Measurements from ENCODE around the gene SNX2. TPM values are rescaled to one million over a fixed set of nuclear protein-coding genes. Genes with fewer than 3 reads are reported as not detected.
"Not testable (repeated sequence)": the region's sequence is repeated elsewhere in the genome, so short reads cannot be mapped to it uniquely, and the experiment has no call there.

Gene SNX2
- total RNA-seq, 4 donors from 2014 or later = 82.3 to 102 (median 93.1) TPM

DNA sequence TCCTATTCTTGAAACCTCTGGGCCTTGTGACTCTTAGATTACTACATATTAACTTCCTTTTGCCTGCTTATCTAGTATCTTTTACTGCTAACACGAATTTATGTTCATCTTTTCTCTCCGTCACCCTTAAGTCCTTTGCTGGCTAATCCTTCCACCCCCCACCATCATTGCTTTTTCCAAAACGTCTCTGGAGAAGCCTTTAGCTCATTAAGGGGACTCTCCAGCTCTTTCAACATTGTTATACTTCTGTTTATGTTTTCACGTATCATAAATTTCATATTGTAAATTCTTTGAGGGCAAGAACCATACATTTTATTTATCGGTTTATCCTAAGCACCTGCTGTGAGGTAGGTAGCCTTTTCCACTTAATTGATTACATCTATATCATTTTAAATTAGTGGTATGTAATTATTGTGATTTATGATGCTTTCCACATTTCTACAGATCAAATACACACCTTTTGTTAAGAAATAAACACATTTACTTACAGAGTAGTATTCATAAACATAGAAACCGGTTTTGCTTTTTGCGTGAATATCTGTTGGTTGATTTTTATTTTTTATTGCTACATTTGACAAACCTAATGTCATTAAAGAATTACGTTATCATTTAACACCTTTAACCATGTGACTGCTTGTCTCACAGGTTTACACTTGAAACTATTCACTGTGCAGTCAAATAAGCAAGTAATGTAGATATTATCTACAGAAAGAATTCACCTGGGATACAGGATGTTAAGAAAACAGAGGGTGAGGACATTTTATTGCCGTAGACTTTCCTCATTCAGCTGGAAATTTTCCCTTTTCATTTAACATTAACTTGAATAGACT, 15.4 kb upstream of the SNX2 start:
- H3K9me3 ChIP-seq = no peaks in the 10 kb centered on the region
- TF ChIP-seq POLR2AphosphoS5 (IDR thresholded peaks at IDR 0.05) (no peak), POLR2A (IDR thresholded peaks at IDR 0.05) (no peak), EP300 (IDR thresholded peaks at IDR 0.05) (no peak)
- TF ChIP-seq, protein P1, sequence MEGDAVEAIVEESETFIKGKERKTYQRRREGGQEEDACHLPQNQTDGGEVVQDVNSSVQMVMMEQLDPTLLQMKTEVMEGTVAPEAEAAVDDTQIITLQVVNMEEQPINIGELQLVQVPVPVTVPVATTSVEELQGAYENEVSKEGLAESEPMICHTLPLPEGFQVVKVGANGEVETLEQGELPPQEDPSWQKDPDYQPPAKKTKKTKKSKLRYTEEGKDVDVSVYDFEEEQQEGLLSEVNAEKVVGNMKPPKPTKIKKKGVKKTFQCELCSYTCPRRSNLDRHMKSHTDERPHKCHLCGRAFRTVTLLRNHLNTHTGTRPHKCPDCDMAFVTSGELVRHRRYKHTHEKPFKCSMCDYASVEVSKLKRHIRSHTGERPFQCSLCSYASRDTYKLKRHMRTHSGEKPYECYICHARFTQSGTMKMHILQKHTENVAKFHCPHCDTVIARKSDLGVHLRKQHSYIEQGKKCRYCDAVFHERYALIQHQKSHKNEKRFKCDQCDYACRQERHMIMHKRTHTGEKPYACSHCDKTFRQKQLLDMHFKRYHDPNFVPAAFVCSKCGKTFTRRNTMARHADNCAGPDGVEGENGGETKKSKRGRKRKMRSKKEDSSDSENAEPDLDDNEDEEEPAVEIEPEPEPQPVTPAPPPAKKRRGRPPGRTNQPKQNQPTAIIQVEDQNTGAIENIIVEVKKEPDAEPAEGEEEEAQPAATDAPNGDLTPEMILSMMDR (IDR thresholded peaks at IDR 0.05) = no peak
- H3K4me1 ChIP-seq = no peaks in the 10 kb centered on the region
- H3K27me3 ChIP-seq = no peaks in the 10 kb centered on the region
- H3K27ac ChIP-seq = no peak overlapping the region
- 79 to 86% methylated on average over 9 of the region's 9 CpGs for WGBS, 2 donors (ENCODE audit: low coverage in 1 of 2)
- no peak for ATAC-seq
- no peak overlapping the region for H3K4me3 ChIP-seq
- no peaks in the 10 kb centered on the region for H3K36me3 ChIP-seq

DNA sequence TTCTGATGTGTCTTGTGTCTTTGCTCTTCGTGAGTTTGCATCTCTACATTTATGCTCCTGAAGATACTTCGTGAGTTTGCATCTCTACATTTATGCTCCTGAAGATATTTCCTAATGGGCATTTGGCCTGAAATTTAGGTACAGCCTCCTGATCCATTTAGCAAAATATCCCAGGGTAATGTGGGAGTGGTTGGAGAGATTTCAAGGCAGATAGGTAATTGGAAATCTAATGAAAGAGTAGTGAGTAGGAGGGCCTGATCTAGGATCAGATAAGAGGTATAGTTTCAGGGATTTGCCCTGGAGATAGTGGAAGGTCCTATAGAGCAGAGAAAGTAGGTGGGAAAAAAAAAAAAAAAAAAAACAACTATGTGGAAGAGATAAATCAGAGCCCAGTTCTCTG, 14.6 kb upstream of the SNX2 start:
- Histone ChIP-seq H3K4me1 (no peaks in the 10 kb centered on the region), H3K9me3 (no peaks in the 10 kb centered on the region), H3K27ac (no peak overlapping the region), H3K27me3 (no peaks in the 10 kb centered on the region), H3K4me3 (no peak overlapping the region), H3K36me3 (no peaks in the 10 kb centered on the region)
- no peak for ATAC-seq
- TF ChIP-seq, protein P1 (IDR thresholded peaks at IDR 0.05) = no peak
- TF ChIP-seq POLR2A (IDR thresholded peaks at IDR 0.05) = no peak
- no peak for TF ChIP-seq EP300 (IDR thresholded peaks at IDR 0.05)
- no peak for TF ChIP-seq POLR2AphosphoS5 (IDR thresholded peaks at IDR 0.05)
- 90 to 95% methylated on average over 2 of the region's 2 CpGs for WGBS, 2 donors (ENCODE audit: low coverage in 1 of 2)

DNA sequence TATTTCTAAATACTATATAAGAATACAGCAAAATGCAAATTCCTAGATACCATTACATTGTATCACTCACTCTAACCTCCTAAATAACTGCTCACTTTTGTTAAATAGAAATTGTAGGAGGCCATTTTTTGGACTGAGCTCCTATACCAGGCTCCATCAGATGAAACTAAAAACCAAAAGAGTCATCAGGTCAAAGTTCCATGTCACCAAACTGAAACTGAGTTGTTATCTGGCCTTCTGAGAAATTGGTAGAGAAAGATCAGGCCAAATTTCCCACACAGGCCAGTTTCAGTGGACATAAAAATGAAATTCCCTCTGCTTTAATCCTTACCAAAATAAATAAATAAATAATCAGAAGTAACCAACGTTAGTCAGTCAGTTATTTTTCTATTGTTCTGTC, 13.8 kb upstream of the SNX2 start:
- Histone ChIP-seq H3K36me3 (no peaks in the 10 kb centered on the region), H3K9me3 (no peaks in the 10 kb centered on the region), H3K27me3 (no peaks in the 10 kb centered on the region), H3K27ac (no peak overlapping the region), H3K4me3 (no peak overlapping the region), H3K4me1 (no peaks in the 10 kb centered on the region)
- TF ChIP-seq POLR2A (IDR thresholded peaks at IDR 0.05) = no peak
- ATAC-seq = no peak
- WGBS, 2 donors (ENCODE audit: low coverage in 1 of 2) = 26% methylated on average over 1 of the region's 1 CpG; no CpG with 5 or more reads in 1 of the 2 donors

DNA sequence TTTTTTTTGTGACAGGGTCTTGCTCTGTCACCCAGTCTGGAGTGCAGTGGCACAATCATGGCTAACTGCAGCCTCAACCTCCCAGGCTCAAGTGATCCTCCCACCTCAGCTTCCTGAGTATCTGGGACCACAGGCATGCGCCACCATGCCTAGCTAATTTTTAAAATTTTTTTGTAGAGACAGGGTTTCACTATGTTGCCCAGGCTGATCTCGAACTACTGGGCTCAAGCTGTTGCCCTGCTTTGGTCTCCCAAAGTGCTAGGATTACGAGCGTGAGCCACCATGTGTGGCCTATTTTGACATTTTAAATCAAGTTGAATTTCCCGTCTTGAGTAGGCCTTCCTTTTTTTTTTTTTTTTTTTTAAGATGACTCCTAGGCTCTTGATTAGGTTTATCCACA, 13.0 kb upstream of the SNX2 start:
- WGBS, 2 donors (ENCODE audit: low coverage in 1 of 2) = 92% methylated on average over 4 to 5 of the region's 5 CpGs
- H3K4me3 ChIP-seq, H3K36me3 ChIP-seq, H3K9me3 ChIP-seq, H3K27me3 ChIP-seq, ATAC-seq, H3K27ac ChIP-seq, H3K4me1 ChIP-seq: not testable (repeated sequence)

DNA sequence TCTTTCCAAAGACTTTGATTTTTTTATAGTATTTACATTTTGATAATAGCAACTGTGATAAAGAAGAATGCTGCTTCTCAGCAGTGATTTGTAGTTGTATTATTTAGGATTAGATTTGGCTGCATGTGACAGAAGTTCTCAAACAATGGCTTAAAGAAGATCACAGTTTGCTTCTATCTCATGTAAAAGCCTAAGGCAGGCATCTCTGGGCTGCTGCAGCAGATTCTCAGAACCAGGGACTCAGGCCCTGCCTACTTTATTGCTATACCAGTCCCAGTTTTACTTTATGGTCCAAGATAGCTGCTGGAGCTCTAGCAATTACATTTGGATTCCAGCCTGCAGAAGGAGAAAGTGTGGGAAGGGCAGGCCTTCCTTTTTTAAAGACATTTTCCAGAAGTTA, 8.8 kb upstream of the SNX2 start:
- Histone ChIP-seq H3K27ac (no peak overlapping the region), H3K4me1 (no peaks in the 10 kb centered on the region), H3K27me3 (no peaks in the 10 kb centered on the region), H3K9me3 (no peaks in the 10 kb centered on the region), H3K4me3 (no peak overlapping the region), H3K36me3 (no peaks in the 10 kb centered on the region)
- TF ChIP-seq, protein P1 (IDR thresholded peaks at IDR 0.05) = no peak
- TF ChIP-seq EP300 (IDR thresholded peaks at IDR 0.05) = no peak
- TF ChIP-seq POLR2AphosphoS5 (IDR thresholded peaks at IDR 0.05) = no peak
- TF ChIP-seq POLR2A (IDR thresholded peaks at IDR 0.05) = no peak
- no peak for ATAC-seq

DNA sequence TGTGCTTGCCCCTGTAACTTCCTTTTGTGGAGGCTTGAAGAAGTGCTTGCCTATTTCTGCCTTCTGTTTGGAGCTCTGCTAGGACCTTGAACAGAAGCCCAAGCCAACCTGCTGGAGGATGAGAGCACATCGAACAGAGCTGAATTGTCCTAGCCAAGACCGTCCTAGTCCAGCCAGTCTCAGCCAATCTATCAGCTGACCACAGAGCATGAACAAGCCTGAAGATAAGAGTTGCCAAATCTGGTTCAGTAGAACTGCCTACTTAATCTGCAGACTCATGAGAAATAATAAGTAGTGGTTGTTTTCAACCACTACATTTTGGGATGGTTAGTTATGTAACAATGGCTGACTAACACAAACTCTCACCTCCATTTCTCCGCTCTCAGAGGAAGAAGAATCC, 4.4 kb upstream of the SNX2 start:
- Histone ChIP-seq H3K9me3 (no peaks in the 10 kb centered on the region), H3K27me3 (no peaks in the 10 kb centered on the region), H3K27ac (no peak overlapping the region), H3K4me1 (no peaks in the 10 kb centered on the region), H3K4me3 (no peak overlapping the region), H3K36me3 (no peaks in the 10 kb centered on the region)
- no peak for ATAC-seq
- 86 to 97% methylated on average over 1 to 3 of the region's 3 CpGs for WGBS, 2 donors (ENCODE audit: low coverage in 1 of 2)
- TF ChIP-seq POLR2A (IDR thresholded peaks at IDR 0.05) = no peak
- TF ChIP-seq POLR2AphosphoS5 (IDR thresholded peaks at IDR 0.05) = no peak
- TF ChIP-seq, protein P1 (IDR thresholded peaks at IDR 0.05) = no peak
- TF ChIP-seq EP300 (IDR thresholded peaks at IDR 0.05) = no peak
